GM23338 (cell line): ENCODE data around the gene NECTIN1. TPM values are rescaled to one million over a fixed set of nuclear protein-coding genes. Genes with fewer than 3 reads are reported as not detected.

Experiments
- ATAC-seq: fragments of 200-7000 bp; cut with Tn5 transposase; 3 replicates; pipeline ENCODE4 v1.9.1; 2020
- DNase-seq: peaks from one replicate; pipeline ENCODE4 v3.0.0-alpha.2; 2015; ENCODE audit warnings: low spot score
- H2AFZ ChIP-seq: fragments of 200-600 bp; sonication (generic); 2 replicates; pipeline ENCODE4 v1.8.0; 2016; ENCODE audit warnings: antibody characterized with exemption, mild to moderate bottlenecking, moderate library complexity
- H3F3A ChIP-seq: fragments of 200-600 bp; sonication (generic); replicated peaks from 2 replicates; pipeline ENCODE4 v1.8.0; 2017; ENCODE audit warnings: antibody characterized with exemption, mixed run types, low read depth
- H3K27ac ChIP-seq: fragments of 200-600 bp; sonication (generic); 2 replicates; pipeline ENCODE4 v1.6.1; 2016; ENCODE audit warnings: low read depth
- H3K27me3 ChIP-seq: fragments of 200-600 bp; sonication (generic); 2 replicates; pipeline ENCODE4 v1.8.0; 2016; ENCODE audit warnings: mild to moderate bottlenecking, mixed run types, moderate library complexity; ENCODE audit not compliant: insufficient read depth
- H3K36me3 ChIP-seq: fragments of 200-600 bp; sonication (generic); 2 replicates; pipeline ENCODE4 v1.8.0; 2016; ENCODE audit warnings: mild to moderate bottlenecking; ENCODE audit not compliant: insufficient read depth
- H3K4me1 ChIP-seq: fragments of 200-600 bp; sonication (generic); 2 replicates; pipeline ENCODE4 v1.8.0; 2016; ENCODE audit warnings: mild to moderate bottlenecking, moderate library complexity; ENCODE audit not compliant: insufficient read depth
- H3K4me2 ChIP-seq: fragments of 200-600 bp; sonication (generic); 2 replicates; pipeline ENCODE4 v1.7.1; 2017; ENCODE audit warnings: mixed run types
- H3K4me3 ChIP-seq: fragments of 200-600 bp; sonication (generic); 2 replicates; pipeline ENCODE4 v1.6.1; 2016; ENCODE audit warnings: mixed run types
- H3K79me2 ChIP-seq: fragments of 200-600 bp; sonication (generic); replicated peaks from 2 replicates; pipeline ENCODE4 v1.8.0; 2017; ENCODE audit warnings: mild to moderate bottlenecking; ENCODE audit not compliant: insufficient read depth
- H3K9me2 ChIP-seq: fragments of 200-600 bp; sonication (generic); 2 replicates; pipeline ENCODE4 v1.8.0; 2017; ENCODE audit not compliant: insufficient read depth
- H4K20me1 ChIP-seq: fragments of 200-600 bp; sonication (generic); replicated peaks from 2 replicates; pipeline ENCODE4 v1.8.0; 2017; ENCODE audit warnings: mild to moderate bottlenecking; ENCODE audit not compliant: insufficient read depth
- H3K27ac Mint-ChIP-seq: 2 replicates; pipeline ENCODE4 v1.8.0; 2020; ENCODE audit warnings: inconsistent platforms, mild to moderate bottlenecking, moderate library complexity, mixed read lengths
- H3K27me3 Mint-ChIP-seq: 3 replicates; pipeline ENCODE4 v1.8.0; 2022; ENCODE audit warnings: low read depth, mild to moderate bottlenecking, moderate library complexity, mixed read lengths, inconsistent platforms; ENCODE audit not compliant: insufficient read depth, poor library complexity
- H3K36me3 Mint-ChIP-seq: 3 replicates; pipeline ENCODE4 v1.8.0; 2021; ENCODE audit warnings: low read depth, mild to moderate bottlenecking, inconsistent platforms, moderate library complexity, mixed read lengths
- H3K4me1 Mint-ChIP-seq: 3 replicates; pipeline ENCODE4 v1.8.0; 2020; ENCODE audit warnings: mild to moderate bottlenecking, inconsistent platforms, mixed read lengths
- H3K4me3 Mint-ChIP-seq: 3 replicates; pipeline ENCODE4 v1.8.0; 2021; ENCODE audit warnings: moderate library complexity, mild to moderate bottlenecking, inconsistent platforms, mixed read lengths
- H3K9me3 Mint-ChIP-seq: 3 replicates; pipeline ENCODE4 v1.8.0; 2020; ENCODE audit warnings: moderate library complexity, mild to moderate bottlenecking, inconsistent platforms, mixed read lengths
- CREB1 ChIP-seq: fragments of 250-450 bp; sonication (Bioruptor Pico); IDR thresholded peaks from 2 replicates; pipeline ENCODE4 v1.5.0; 2020; ENCODE audit warnings: low read depth, mild to moderate bottlenecking, moderate library complexity
- ETS1 ChIP-seq: IDR thresholded peaks from 2 replicates; pipeline ENCODE4 v1.6.1; 2016; ENCODE audit warnings: antibody characterized with exemption
- JUNB ChIP-seq: IDR thresholded peaks from one replicate; pipeline ENCODE4 v1.6.1; 2016; ENCODE audit warnings: antibody characterized with exemption; ENCODE audit not compliant: unreplicated experiment
- POLR2AphosphoS5 ChIP-seq: IDR thresholded peaks from 2 replicates; pipeline ENCODE4 v1.6.1; 2016; ENCODE audit warnings: antibody characterized with exemption, low read depth
- STAT1 ChIP-seq: IDR thresholded peaks from one replicate; pipeline ENCODE4 v1.6.1; 2016; ENCODE audit warnings: antibody characterized with exemption; ENCODE audit not compliant: unreplicated experiment
- ZNF462 ChIP-seq: fragments of 250-450 bp; sonication (Bioruptor Pico); IDR thresholded peaks from 2 replicates; pipeline ENCODE4 v1.5.0; 2020; ENCODE audit warnings: mild to moderate bottlenecking, moderate library complexity
- polyA plus RNA-seq: library from polyadenylated mRNA; unstranded; fragments of >200 nt; fragmentation: Nextera tagmentation; extraction: Ambion mirVana; gene quantifications from 2 replicates; pipeline ENCODE4 v1.2.1, GENCODE V29; 2016
- total RNA-seq: library from RNA; depleted of rRNA; stranded (reverse); fragments of >200 nt; shearing (Covaris generic); gene quantifications from 2 replicates; pipeline ENCODE4 v1.2.3, GENCODE V29; 2014

NECTIN1 gene
- total and polyA plus RNA-seq, 2 experiments from 2014 or later: 18.7 to 56.3 TPM

GRCh38 chr11:119625206-119625978 lies 103.6 kb downstream of the NECTIN1 start (continued):
- TF ChIP-seq ZNF462 (CRISPR knock-in tag) (no peak), CREB1 (CRISPR knock-in tag) (no peak)

- H3K27ac Mint-ChIP-seq: no peak overlapping the region
- Histone ChIP-seq H2AFZ (no peak overlapping the region), H3K27ac (no peak overlapping the region), H3K36me3 (no peaks in the 10 kb centered on the region), H3K79me2 (no peaks in the 10 kb centered on the region), H3K4me3 (no peak overlapping the region), H3K4me1 (no peaks in the 10 kb centered on the region), H3F3A (no peaks in the 10 kb centered on the region), H3K9me2 (no peaks in the 10 kb centered on the region), H3K27me3 (no peaks in the 10 kb centered on the region), H4K20me1 (no peaks in the 10 kb centered on the region; the same call in 1 of the 2 replicates), H3K4me2 (no peak overlapping the region)
- H3K4me3 Mint-ChIP-seq: no peak overlapping the region
- no peaks in the 10 kb centered on the region for H3K36me3 Mint-ChIP-seq
- H3K4me1 Mint-ChIP-seq: peaks cover 27% of the 10 kb centered on the region
- ATAC-seq (peak; percentile 8), DNase-seq (no peak)
- no peaks in the 10 kb centered on the region for H3K9me3 Mint-ChIP-seq
- H3K27me3 Mint-ChIP-seq: peaks cover 10% of the 10 kb centered on the region
- no peak for TF ChIP-seq JUNB
- TF ChIP-seq ZNF462 (CRISPR knock-in tag): no peak
- no peak for TF ChIP-seq ETS1
- no peak for TF ChIP-seq CREB1 (CRISPR knock-in tag)
- TF ChIP-seq POLR2AphosphoS5: no peak
- TF ChIP-seq STAT1: no peak
These were observed 104.4 kb downstream of the NECTIN1 start for GRCh38 chr11:119624629-119625028.
